Liver (tissue), 9 donors: Measurements from ENCODE around the gene GTPBP2. TPM values are rescaled to one million over a fixed set of nuclear protein-coding genes. Genes with fewer than 3 reads are reported as not detected.

Source experiments
- DNase-seq: peaks from one replicate; pipeline ENCODE4 v3.0.0-alpha.2; 2017; ENCODE audit warnings: low spot score
- H3K27ac ChIP-seq, 2 donors: one replicate each; pipeline ENCODE4 v1.7.0; 2013; ENCODE audit warnings: inconsistent platforms in 2 of 2, low read length in 2 of 2, control low read depth in 1 of 2, low read depth in 1 of 2, mild to moderate bottlenecking in 1 of 2
- H3K27me3 ChIP-seq, 4 donors: one replicate each; pipeline versions ENCODE4 v1.6.1 to v1.7.0; 2013; ENCODE audit warnings: low read length in 3 of 4, inconsistent platforms in 1 of 4, mild to moderate bottlenecking in 1 of 4, moderate library complexity in 1 of 4; ENCODE audit not compliant: control insufficient read depth in 4 of 4, insufficient read depth in 4 of 4
- H3K36me3 ChIP-seq, 4 donors: one replicate each; pipeline versions ENCODE4 v1.6.1 to v1.7.0; 2013; ENCODE audit warnings: low read length in 3 of 4, mild to moderate bottlenecking in 3 of 4, low read depth in 1 of 4, moderate library complexity in 1 of 4; ENCODE audit not compliant: control insufficient read depth in 4 of 4, insufficient read depth in 3 of 4
- H3K4me1 ChIP-seq, 4 donors: one replicate each; pipeline versions ENCODE4 v1.6.1 to v1.7.0; 2013; ENCODE audit warnings: low read length in 3 of 4, mild to moderate bottlenecking in 3 of 4, moderate library complexity in 1 of 4; ENCODE audit not compliant: control insufficient read depth in 4 of 4, insufficient read depth in 4 of 4
- H3K4me3 ChIP-seq, 3 donors: one replicate each; pipeline versions ENCODE4 v1.6.1 to v1.7.0; 2013; ENCODE audit warnings: low read length in 3 of 3, control low read depth in 1 of 3, low read depth in 1 of 3, mild to moderate bottlenecking in 1 of 3
- H3K9ac ChIP-seq, 2 donors: one replicate each; pipeline ENCODE4 v1.7.0; 2013; ENCODE audit warnings: low read length in 2 of 2, mild to moderate bottlenecking in 2 of 2, moderate library complexity in 2 of 2, control low read depth in 1 of 2, low read depth in 1 of 2
- H3K9me3 ChIP-seq, 4 donors: one replicate each; pipeline versions ENCODE4 v1.6.1 to v1.7.0; 2013; ENCODE audit warnings: low read length in 3 of 4; ENCODE audit not compliant: control insufficient read depth in 4 of 4
- EGR1 ChIP-seq, 2 donors: IDR thresholded peaks; 2 replicates each; pipeline ENCODE4 v1.6.1; 2016 to 2018; ENCODE audit warnings: antibody characterized with exemption in 2 of 2, low read depth in 2 of 2
- FOXA1 ChIP-seq: IDR thresholded peaks from 2 replicates; pipeline ENCODE4 v1.6.1; 2016; ENCODE audit warnings: antibody characterized with exemption
- FOXA2 ChIP-seq: IDR thresholded peaks from 2 replicates; pipeline ENCODE4 v1.6.1; 2016; ENCODE audit warnings: antibody characterized with exemption
- HNF4A ChIP-seq, 2 donors: conservative IDR thresholded peaks; 2 replicates each; pipeline ENCODE4 v1.6.1; 2016; ENCODE audit warnings: antibody characterized with exemption in 2 of 2, mild to moderate bottlenecking in 2 of 2
- HNF4G ChIP-seq: IDR thresholded peaks from 2 replicates; pipeline ENCODE4 v1.6.1; 2016; ENCODE audit warnings: antibody characterized with exemption
- JUND ChIP-seq, 2 donors: IDR thresholded peaks; 2 replicates each; pipeline ENCODE4 v1.6.1; 2016; ENCODE audit warnings: antibody characterized with exemption in 2 of 2
- MAX ChIP-seq: IDR thresholded peaks from 2 replicates; pipeline ENCODE4 v1.6.1; 2016; ENCODE audit warnings: antibody characterized with exemption
- NR2F2 ChIP-seq: IDR thresholded peaks from 2 replicates; pipeline ENCODE4 v1.6.1; 2016; ENCODE audit warnings: antibody characterized with exemption
- RAD21 ChIP-seq, 2 donors: IDR thresholded peaks; 2 replicates each; pipeline ENCODE4 v1.6.1; 2016; ENCODE audit warnings: antibody characterized with exemption in 2 of 2, mild to moderate bottlenecking in 2 of 2
- REST ChIP-seq: IDR thresholded peaks from 2 replicates; pipeline ENCODE4 v1.6.1; 2016; ENCODE audit warnings: antibody characterized with exemption, mild to moderate bottlenecking
- RXRA ChIP-seq, 2 donors: IDR thresholded peaks; 2 replicates each; pipeline ENCODE4 v1.6.1; 2017 to 2018; ENCODE audit warnings: antibody characterized with exemption in 2 of 2, mild to moderate bottlenecking in 1 of 2
- TAF1 ChIP-seq: conservative IDR thresholded peaks from 2 replicates; pipeline ENCODE4 v1.6.1; 2016; ENCODE audit warnings: antibody characterized with exemption, mild to moderate bottlenecking
- YY1 ChIP-seq: IDR thresholded peaks from 2 replicates; pipeline ENCODE4 v1.6.1; 2016; ENCODE audit warnings: antibody characterized with exemption, mild to moderate bottlenecking
- ZBTB33 ChIP-seq: IDR thresholded peaks from 2 replicates; pipeline ENCODE4 v1.6.1; 2016; ENCODE audit warnings: antibody characterized with exemption
- WGBS: extraction: QIAGEN DNeasy Blood & Tissue Kit; methylation state at CpG from one replicate; pipeline ENCODE4 v1.1.7; 2013; 5-methylcytosine and 5-hydroxymethylcytosine counted together
- polyA plus RNA-seq, 2 donors: library from polyadenylated mRNA; stranded (reverse) in 1 of 2; unstranded in 1 of 2; fragments of 200-250 nt in 1 of 2; fragments of >200 nt in 1 of 2; fragmentation: Nextera tagmentation in 1 of 2; extraction: Ambion mirVana in 1 of 2; gene quantifications; one replicate each; pipeline versions ENCODE4 v1.2.1 to v1.2.3, GENCODE V29; 2013 to 2015
- total RNA-seq, 2 donors: library from RNA; depleted of rRNA; stranded (reverse); fragments of >200 nt; gene quantifications; one replicate each; pipeline ENCODE4 v1.2.3, GENCODE V29; 2014
- TF ChIP-seq, protein P1 (sequence below): fragments of 150-350 bp; IDR thresholded peaks from 2 replicates; pipeline ENCODE4 v1.5.1; 2017; ENCODE audit warnings: improper control_type of control experiment, low read depth, low read length; ENCODE audit not compliant: missing input control
- TF ChIP-seq, protein P2 (sequence below): IDR thresholded peaks from 2 replicates; pipeline ENCODE4 v1.6.1; 2016; ENCODE audit warnings: antibody characterized with exemption
- donor health status: healthy.
- donor health status: healthy.
- donor health status: healthy.
- donor health status: healthy.
- donor health status: healthy.

GTPBP2 gene
- total and polyA plus RNA-seq, 4 donors = 7.9 to 69.1 (median 16.1) TPM

DNA sequence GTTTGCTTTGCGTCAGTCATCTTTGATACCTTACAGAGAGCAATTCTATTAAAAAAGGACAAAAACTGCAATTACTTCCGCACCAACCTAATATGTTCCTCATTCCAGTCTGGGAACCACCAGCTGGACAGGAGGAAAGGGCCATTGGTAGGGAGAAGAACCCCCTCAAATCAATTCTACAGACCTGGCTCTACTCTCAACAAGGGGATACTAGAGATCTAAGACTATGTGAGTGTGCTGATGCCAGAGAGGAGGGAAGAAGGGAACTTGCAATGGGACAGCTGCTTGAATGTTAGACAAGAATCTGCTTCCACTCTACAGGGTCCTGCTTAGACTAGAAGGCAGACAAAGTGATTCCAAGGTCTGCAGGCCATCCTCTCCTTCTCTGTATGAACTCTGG, 45.2 kb upstream of the GTPBP2 start:
- Histone ChIP-seq H3K4me1 (peaks cover 0 to 9% (median 3%) of the 10 kb centered on the region in 4 donors), H3K36me3 (peaks cover 16 to 68% (median 31%) of the 10 kb centered on the region in 4 donors), H3K27me3 (no peaks in the 10 kb centered on the region), H3K4me3 (no peak overlapping the region), H3K9me3 (no peaks in the 10 kb centered on the region), H3K9ac (no peak overlapping the region), H3K27ac (no peak overlapping the region)
- no peak for TF ChIP-seq FOXA2
- TF ChIP-seq RAD21 (IDR thresholded peaks at IDR 0.05) = no peak
- TF ChIP-seq HNF4A (conservative IDR thresholded peaks at IDR 0.05) = no peak
- TF ChIP-seq, protein P1, sequence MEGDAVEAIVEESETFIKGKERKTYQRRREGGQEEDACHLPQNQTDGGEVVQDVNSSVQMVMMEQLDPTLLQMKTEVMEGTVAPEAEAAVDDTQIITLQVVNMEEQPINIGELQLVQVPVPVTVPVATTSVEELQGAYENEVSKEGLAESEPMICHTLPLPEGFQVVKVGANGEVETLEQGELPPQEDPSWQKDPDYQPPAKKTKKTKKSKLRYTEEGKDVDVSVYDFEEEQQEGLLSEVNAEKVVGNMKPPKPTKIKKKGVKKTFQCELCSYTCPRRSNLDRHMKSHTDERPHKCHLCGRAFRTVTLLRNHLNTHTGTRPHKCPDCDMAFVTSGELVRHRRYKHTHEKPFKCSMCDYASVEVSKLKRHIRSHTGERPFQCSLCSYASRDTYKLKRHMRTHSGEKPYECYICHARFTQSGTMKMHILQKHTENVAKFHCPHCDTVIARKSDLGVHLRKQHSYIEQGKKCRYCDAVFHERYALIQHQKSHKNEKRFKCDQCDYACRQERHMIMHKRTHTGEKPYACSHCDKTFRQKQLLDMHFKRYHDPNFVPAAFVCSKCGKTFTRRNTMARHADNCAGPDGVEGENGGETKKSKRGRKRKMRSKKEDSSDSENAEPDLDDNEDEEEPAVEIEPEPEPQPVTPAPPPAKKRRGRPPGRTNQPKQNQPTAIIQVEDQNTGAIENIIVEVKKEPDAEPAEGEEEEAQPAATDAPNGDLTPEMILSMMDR = no peak
- no peak for TF ChIP-seq ZBTB33
- TF ChIP-seq, protein P2, sequence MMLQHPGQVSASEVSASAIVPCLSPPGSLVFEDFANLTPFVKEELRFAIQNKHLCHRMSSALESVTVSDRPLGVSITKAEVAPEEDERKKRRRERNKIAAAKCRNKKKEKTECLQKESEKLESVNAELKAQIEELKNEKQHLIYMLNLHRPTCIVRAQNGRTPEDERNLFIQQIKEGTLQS = no peak
- no peak for TF ChIP-seq EGR1 (IDR thresholded peaks at IDR 0.05; ENCODE audit: low read depth in 2 of 2)
- TF ChIP-seq RXRA (IDR thresholded peaks at IDR 0.05) = no peak
- no peak for TF ChIP-seq NR2F2
- TF ChIP-seq TAF1 = no peak
- no peak for TF ChIP-seq HNF4G
- TF ChIP-seq FOXA1 = no peak
- no peak for TF ChIP-seq JUND (IDR thresholded peaks at IDR 0.05)
- TF ChIP-seq REST = no peak
- no peak for TF ChIP-seq MAX
- no peak for TF ChIP-seq YY1
- no peak for DNase-seq
- WGBS = 78% methylated on average over 2 of the region's 2 CpGs
